Adrenal gland (tissue), 12 donors: Measurements from ENCODE around the gene RTL1. TPM values are rescaled to one million over a fixed set of nuclear protein-coding genes. Genes with fewer than 3 reads are reported as not detected.

Source experiments
- DNase-seq, 7 donors: peaks; one replicate each; pipeline ENCODE4 v3.0.0-alpha.2; 2019 to 2020
- H3K27ac ChIP-seq, 5 donors: fragments of 200-600 bp; sonication (generic) in 4 of 5; 1 replicate in 3 of 5; 2 replicates in 2 of 5; pipeline versions ENCODE4 v1.5.1 to v1.8.0; 2016 to 2020; ENCODE audit warnings: mild to moderate bottlenecking in 1 of 5
- H3K27me3 ChIP-seq: fragments of 200-600 bp; 2 replicates; pipeline ENCODE4 v1.8.0; 2021
- H3K36me3 ChIP-seq, 2 donors: fragments of 200-600 bp; replicated peaks in 1 of 2; 1 replicate in 1 of 2; 2 replicates in 1 of 2; pipeline versions ENCODE4 v1.5.1 to v1.8.0; 2018 to 2022
- H3K4me1 ChIP-seq, 2 donors: fragments of 200-600 bp; replicated peaks in 1 of 2; 1 replicate in 1 of 2; 2 replicates in 1 of 2; pipeline versions ENCODE4 v1.5.1 to v1.8.0; 2018 to 2021
- H3K4me3 ChIP-seq, 4 donors: fragments of 200-600 bp; sonication (generic) in 3 of 4; one replicate each; pipeline ENCODE4 v1.5.1; 2016 to 2018
- H3K9me3 ChIP-seq, 3 donors: fragments of 200-600 bp; sonication (generic) in 1 of 3; replicated peaks in 1 of 3; 1 replicate in 2 of 3; 2 replicates in 1 of 3; pipeline versions ENCODE4 v1.5.1 to v1.8.0; 2016 to 2021
- POLR2A ChIP-seq, 2 donors: fragments of 450-650 bp; IDR thresholded peaks; one replicate each; pipeline ENCODE4 v1.6.1; 2017; ENCODE audit warnings: antibody characterized with exemption in 2 of 2, mild to moderate bottlenecking in 2 of 2, moderate library complexity in 1 of 2
- WGBS, 4 donors: extraction: QIAGEN DNeasy Blood & Tissue Kit in 2 of 4; methylation state at CpG; one replicate each; pipeline versions ENCODE4 v1.1.5 to v1.1.7; 2013 to 2017; 5-methylcytosine and 5-hydroxymethylcytosine counted together
- intact Hi-C, 2 donors: fragments of 100-400 bp; cut with DNase I; formaldehyde crosslinking; loops; one replicate each; pipeline versions ENCODE4 v1.14.1 to v1.15.0; 2022 to 2023
- polyA plus RNA-seq, 3 donors: library from polyadenylated mRNA; stranded (reverse); fragments of 200-250 nt in 2 of 3; fragments of 350-450 nt in 1 of 3; fragmentation: Illumina TruSeq in 1 of 3; extraction: RNeasy Lipid Tissue Mini Kit (QIAGEN cat#74804) in 1 of 3; gene quantifications; one replicate each; pipeline ENCODE4 v1.2.3, GENCODE V29; 2013 to 2014
- total RNA-seq, 9 donors: library from RNA; depleted of rRNA in 4 of 9; stranded (reverse); fragments of >200 nt in 4 of 9; fragments of 120-200 nt in 1 of 9; fragmentation: NEBNext Ultra II Directional in 1 of 9; extraction: Animal tissue kit (Norgen Biotek cat#: 25700) in 1 of 9; gene quantifications; one replicate each; pipeline versions ENCODE4 v1.1.0 to v1.2.4, GENCODE V29; 2013 to 2023
- TF ChIP-seq, protein P1 (sequence below), 6 experiments: fragments of 450-650 bp in 4 of 6; fragments of 200-600 bp in 2 of 6; sonication (generic) in 1 of 6; IDR thresholded peaks; 1 replicate in 5 of 6; 2 replicates in 1 of 6; pipeline versions ENCODE4 v1.5.1 to v1.8.0; 2016 to 2021; ENCODE audit warnings: antibody characterized with exemption in 6 of 6, mild to moderate bottlenecking in 2 of 6, moderate library complexity in 1 of 6
- donor health status: healthy with polysubstance abuse.
- donor health status: Bipolar disorder and iron deficiency.
- donor health status: DM: yes; HTN: yes; CAD: no.
- donor health status: DM: no; HTN: no; CAD: no.
- donor health status: DM: no; HTN: no; CAD: no.
- donor health status: DM: yes; HTN: yes; CAD: no.

The RTL1 gene
- total and polyA plus RNA-seq, 12 donors, result 0.11 to 6.2 (median 1.0) TPM; not detected in 3

DNA sequence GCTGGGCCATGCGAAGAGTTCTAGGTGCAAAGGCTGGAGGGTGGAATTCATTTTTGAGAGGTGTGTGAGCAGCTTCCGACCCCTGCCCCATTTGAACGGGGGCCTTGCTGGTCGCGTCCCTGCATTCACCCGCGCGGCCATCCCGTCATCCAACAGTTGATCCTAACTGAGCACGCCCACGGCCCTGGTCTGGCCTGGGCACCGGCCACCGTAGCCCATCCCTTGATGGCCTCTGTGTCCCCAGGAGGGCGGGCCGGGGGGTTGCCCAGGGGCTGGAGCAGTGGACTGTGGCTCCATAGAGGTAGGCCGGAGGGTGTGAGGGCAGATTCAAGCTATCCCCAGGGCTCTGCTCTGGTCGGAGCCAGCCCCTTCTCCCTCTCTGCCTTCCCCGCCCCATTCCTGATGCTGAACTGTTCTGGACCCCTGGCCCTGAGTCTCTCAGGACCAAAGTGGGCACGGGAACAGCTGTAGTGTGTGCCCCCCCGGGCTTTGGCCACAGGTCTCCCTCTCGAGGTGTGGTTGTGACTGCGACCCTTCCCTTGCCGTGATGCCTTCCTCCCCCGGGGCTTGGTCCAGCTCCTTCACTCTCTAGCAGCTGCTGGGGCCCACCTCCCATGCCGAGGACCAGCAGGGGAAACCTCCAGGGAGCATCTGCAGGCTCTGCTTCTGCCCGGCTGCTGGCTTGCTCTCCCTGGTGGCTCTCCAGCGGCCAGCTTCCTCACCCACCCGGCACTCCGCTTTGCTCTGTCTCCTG is 68.6 kb downstream of the RTL1 start:
- TF ChIP-seq POLR2A (IDR thresholded peaks at IDR 0.05), result no peak
- TF ChIP-seq, protein P1, sequence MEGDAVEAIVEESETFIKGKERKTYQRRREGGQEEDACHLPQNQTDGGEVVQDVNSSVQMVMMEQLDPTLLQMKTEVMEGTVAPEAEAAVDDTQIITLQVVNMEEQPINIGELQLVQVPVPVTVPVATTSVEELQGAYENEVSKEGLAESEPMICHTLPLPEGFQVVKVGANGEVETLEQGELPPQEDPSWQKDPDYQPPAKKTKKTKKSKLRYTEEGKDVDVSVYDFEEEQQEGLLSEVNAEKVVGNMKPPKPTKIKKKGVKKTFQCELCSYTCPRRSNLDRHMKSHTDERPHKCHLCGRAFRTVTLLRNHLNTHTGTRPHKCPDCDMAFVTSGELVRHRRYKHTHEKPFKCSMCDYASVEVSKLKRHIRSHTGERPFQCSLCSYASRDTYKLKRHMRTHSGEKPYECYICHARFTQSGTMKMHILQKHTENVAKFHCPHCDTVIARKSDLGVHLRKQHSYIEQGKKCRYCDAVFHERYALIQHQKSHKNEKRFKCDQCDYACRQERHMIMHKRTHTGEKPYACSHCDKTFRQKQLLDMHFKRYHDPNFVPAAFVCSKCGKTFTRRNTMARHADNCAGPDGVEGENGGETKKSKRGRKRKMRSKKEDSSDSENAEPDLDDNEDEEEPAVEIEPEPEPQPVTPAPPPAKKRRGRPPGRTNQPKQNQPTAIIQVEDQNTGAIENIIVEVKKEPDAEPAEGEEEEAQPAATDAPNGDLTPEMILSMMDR (IDR thresholded peaks at IDR 0.05), result no peak
- peak overlapping the region in 2 of 5 donors; percentile 29 to 84 for H3K27ac ChIP-seq
- peak in 1 of 7 donors; percentile 38 for DNase-seq
- H3K27me3 ChIP-seq, result no peaks in the 10 kb centered on the region
- H3K36me3 ChIP-seq, result peaks cover 0 to 86% of the 10 kb centered on the region in 2 donors
- H3K4me3 ChIP-seq, result no peak overlapping the region
- intact Hi-C loops, result no loop called here
- WGBS, 4 donors, result 74 to 78% (median 76%) methylated on average over 7 to 29 of the region's 29 CpGs
- H3K9me3 ChIP-seq, result no peaks in the 10 kb centered on the region
- peaks cover 4 to 24% of the 10 kb centered on the region in 2 donors for H3K4me1 ChIP-seq

DNA sequence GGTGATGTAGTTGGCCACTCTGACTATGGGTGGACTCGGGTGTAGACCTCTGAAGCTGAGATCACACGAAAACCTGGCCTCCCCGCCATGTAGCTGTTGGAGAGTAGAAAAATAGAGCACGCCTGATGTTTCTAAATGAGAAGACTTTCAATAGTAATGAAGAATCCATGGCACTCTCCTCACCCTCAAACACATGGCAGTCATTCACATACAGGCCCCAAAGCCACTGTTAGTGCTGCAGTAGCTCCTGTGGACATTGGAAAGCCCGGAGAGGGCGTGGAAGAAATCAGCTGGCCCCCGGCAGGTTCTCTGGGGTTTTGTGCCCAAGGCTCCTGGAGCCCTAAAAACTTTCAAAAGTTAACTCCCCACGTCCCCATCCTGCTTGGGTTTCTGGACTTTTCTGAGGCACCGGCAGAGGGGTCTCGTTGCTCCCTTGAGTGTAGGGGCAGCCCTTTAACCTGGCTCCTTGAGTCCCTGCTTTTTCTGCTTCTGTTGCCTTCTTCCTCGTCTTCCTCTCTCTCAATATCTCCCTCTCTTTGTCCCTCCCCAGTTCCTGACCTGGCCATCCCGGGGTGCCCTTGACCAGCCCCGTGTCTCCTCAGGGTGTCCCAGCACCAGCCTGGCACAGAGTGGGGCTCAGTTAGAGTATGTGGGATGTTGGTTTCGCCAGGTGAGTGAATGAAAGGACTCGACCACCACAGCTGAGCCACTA is 69.3 kb downstream of the RTL1 start:
- WGBS, 4 donors, result 79 to 89% (median 84%) methylated on average over 13 to 15 of the region's 15 CpGs

DNA sequence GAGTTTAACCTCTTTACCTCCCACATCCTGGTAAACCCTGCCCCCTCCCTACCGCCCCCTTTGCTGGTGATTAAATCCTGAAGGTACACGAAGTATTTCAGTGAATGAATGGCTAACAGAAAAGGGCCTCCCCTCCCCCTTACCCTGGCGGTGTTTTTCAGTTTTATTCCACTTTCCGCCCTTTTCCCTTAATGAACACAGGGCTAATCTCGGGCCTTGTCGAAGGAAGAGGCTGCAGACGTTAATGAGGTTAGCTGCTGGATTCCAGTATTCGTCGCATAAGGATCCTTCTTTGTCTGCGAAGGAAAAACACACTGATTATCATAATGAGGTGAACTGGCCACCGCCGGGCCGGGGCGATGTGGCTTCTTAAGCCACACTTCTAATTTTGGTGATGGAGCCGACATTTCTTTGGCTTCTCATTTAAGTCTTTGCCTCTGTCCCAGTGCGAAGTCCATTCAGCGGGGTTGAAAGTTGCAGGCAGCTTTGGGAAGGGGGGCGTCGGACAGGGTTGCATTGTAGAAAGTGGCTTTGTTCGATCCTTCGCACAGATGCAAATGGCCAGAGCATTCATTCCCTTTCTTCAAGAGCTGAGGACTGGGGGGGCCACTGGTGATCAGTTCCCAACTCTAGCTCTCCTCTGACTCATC is 71.1 kb downstream of the RTL1 start:
- Histone ChIP-seq H3K27me3 (no peaks in the 10 kb centered on the region), H3K9me3 (no peaks in the 10 kb centered on the region), H3K27ac (peak overlapping the region in 1 of 5 donors; percentile 7), H3K36me3 (peaks cover 0 to 75% of the 10 kb centered on the region in 2 donors), H3K4me3 (no peak overlapping the region), H3K4me1 (peaks cover 0 to 16% of the 10 kb centered on the region in 2 donors)
- 77 to 87% (median 83%) methylated on average over 21 of the region's 21 CpGs for WGBS, 4 donors
- no peak for DNase-seq
- TF ChIP-seq, protein P1 (IDR thresholded peaks at IDR 0.05), result no peak
- TF ChIP-seq POLR2A (IDR thresholded peaks at IDR 0.05), result no peak
- intact Hi-C loops, result no loop called here

More for the DNA sequence above, 69.3 kb downstream of the RTL1 start:
- intact Hi-C loops, result no loop called here
- peak overlapping the region in 2 of 5 donors; percentile 29 to 84 for H3K27ac ChIP-seq
- no peak overlapping the region for H3K4me3 ChIP-seq
- peaks cover 4 to 25% of the 10 kb centered on the region in 2 donors for H3K4me1 ChIP-seq
- H3K9me3 ChIP-seq, result no peaks in the 10 kb centered on the region
- no peaks in the 10 kb centered on the region for H3K27me3 ChIP-seq
- peaks cover 0 to 86% of the 10 kb centered on the region in 2 donors for H3K36me3 ChIP-seq
- TF ChIP-seq POLR2A (IDR thresholded peaks at IDR 0.05), result no peak
- TF ChIP-seq, protein P1 (IDR thresholded peaks at IDR 0.05), result no peak
- no peak for DNase-seq

DNA sequence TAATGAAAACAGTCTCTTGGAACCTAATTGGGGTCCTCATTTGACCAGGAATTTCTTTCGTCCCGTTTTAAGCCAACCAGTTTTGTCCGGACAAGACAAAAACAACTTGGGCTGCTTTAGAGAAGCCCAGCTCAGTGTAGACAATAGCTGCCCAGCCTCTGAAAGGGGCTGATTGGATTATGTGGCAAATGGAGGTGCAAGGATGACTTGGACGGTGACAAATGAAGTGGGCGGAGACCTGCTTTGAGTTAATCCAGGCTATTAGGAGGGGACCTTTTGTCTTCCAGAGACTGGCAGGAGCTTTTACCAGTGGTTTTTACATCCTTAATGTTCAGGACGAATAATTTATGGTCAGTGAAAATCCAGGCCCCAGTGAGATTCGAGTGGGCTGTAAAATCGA is 72.8 kb downstream of the RTL1 start:
- no peak overlapping the region for H3K4me3 ChIP-seq
- peak overlapping the region in 1 of 5 donors; percentile 15 for H3K27ac ChIP-seq
- no peak for DNase-seq
- no peaks in the 10 kb centered on the region for H3K27me3 ChIP-seq
- intact Hi-C loops, result no loop called here
- TF ChIP-seq POLR2A (IDR thresholded peaks at IDR 0.05), result no peak
- TF ChIP-seq, protein P1 (IDR thresholded peaks at IDR 0.05), result no peak
- H3K9me3 ChIP-seq, result no peaks in the 10 kb centered on the region
- peaks cover 0 to 60% of the 10 kb centered on the region in 2 donors for H3K36me3 ChIP-seq
- peaks cover 0 to 16% of the 10 kb centered on the region in 2 donors for H3K4me1 ChIP-seq
- WGBS, 4 donors, result 73 to 76% (median 75%) methylated on average over 8 of the region's 8 CpGs
